Astrocyte (in vitro differentiated cells and primary cell): Measurements from ENCODE around the gene RGS16.

ENCODE experiments used
- EZH2 ChIP-seq: IDR thresholded peaks from 2 replicates; pipeline ENCODE4 v1.6.1; 2012; ENCODE audit warnings: mild to moderate bottlenecking, low read length, inconsistent platforms; ENCODE audit not compliant: insufficient read depth
- TF ChIP-seq, protein P1 (sequence below): IDR thresholded peaks from 2 replicates; pipeline ENCODE4 v1.5.1; 2011; ENCODE audit warnings: low read depth, mild to moderate bottlenecking, inconsistent platforms, low read length, moderate library complexity; ENCODE audit not compliant: insufficient read depth

DNA sequence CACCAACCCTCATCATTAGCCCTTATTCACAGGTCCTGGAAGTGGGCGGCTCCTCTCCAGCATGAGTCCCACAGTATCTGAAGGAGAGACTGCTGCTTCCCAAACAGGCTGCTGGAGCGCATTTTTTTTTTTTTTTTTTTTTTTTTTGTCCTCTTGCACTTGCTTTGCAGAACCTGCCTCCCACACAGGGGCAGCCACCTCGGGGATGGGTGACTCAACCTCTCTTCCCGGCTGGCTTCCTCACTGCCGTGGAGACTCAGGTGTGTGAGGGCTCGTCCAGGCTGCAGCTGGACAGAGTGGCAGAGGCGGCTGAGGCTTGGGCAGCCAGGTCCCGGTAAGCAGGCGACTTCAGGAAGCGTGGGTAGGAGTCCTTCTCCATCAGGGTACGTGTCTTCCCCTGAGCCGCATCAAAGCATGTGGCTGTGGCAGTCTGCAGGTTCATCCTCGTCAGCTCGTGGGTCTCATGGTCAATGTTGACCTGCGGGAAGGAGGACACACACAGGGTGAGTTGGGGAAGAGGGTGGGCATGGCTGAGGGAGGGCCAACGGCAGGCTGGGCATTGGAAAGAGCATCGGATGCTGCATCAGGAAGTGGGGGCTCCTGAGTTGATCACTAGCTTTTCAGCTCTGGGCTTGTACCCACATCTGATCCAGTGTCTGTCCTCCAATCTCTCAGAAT, 4.0 kb downstream of the RGS16 start:
- TF ChIP-seq, protein P1, sequence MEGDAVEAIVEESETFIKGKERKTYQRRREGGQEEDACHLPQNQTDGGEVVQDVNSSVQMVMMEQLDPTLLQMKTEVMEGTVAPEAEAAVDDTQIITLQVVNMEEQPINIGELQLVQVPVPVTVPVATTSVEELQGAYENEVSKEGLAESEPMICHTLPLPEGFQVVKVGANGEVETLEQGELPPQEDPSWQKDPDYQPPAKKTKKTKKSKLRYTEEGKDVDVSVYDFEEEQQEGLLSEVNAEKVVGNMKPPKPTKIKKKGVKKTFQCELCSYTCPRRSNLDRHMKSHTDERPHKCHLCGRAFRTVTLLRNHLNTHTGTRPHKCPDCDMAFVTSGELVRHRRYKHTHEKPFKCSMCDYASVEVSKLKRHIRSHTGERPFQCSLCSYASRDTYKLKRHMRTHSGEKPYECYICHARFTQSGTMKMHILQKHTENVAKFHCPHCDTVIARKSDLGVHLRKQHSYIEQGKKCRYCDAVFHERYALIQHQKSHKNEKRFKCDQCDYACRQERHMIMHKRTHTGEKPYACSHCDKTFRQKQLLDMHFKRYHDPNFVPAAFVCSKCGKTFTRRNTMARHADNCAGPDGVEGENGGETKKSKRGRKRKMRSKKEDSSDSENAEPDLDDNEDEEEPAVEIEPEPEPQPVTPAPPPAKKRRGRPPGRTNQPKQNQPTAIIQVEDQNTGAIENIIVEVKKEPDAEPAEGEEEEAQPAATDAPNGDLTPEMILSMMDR, result no peak
- no peak for TF ChIP-seq EZH2
